ENCODE measurements around the gene FSIP1.

The FSIP1 gene

GRCh38 chr15:39792025-39792843 lies 9.6 kb upstream of the FSIP1 start:
- DNase-seq (ENCODE audit: low spot score), result no peak

GRCh38 chr15:39789736-39790135 lies 7.1 kb upstream of the FSIP1 start:
- no peak for DNase-seq (ENCODE audit: low spot score)

GRCh38 chr15:39788800-39789565 lies 6.3 kb upstream of the FSIP1 start:
- DNase-seq (ENCODE audit: low spot score), result no peak

- DNase-seq (ENCODE audit: low spot score), result no peak
These were observed 5.5 kb upstream of the FSIP1 start for GRCh38 chr15:39788108-39788507.

GRCh38 chr15:39787479-39787878 lies 4.8 kb upstream of the FSIP1 start:
- no peak for DNase-seq (ENCODE audit: low spot score)

- no peak for DNase-seq (ENCODE audit: low spot score)
These were observed 3.9 kb upstream of the FSIP1 start for GRCh38 chr15:39786447-39787056.

- DNase-seq (ENCODE audit: low spot score), result no peak
These were observed 3.2 kb upstream of the FSIP1 start for GRCh38 chr15:39785841-39786240.

GRCh38 chr15:39785139-39785538 lies 2.5 kb upstream of the FSIP1 start:
- DNase-seq (ENCODE audit: low spot score), result no peak

GRCh38 chr15:39784638-39785037 lies 2.0 kb upstream of the FSIP1 start:
- DNase-seq (ENCODE audit: low spot score), result no peak

- DNase-seq (ENCODE audit: low spot score), result no peak
These were observed 1.5 kb upstream of the FSIP1 start for GRCh38 chr15:39784125-39784524.

GRCh38 chr15:39783244-39783820 lies 691 bp upstream of the FSIP1 start:
- no peak for DNase-seq (ENCODE audit: low spot score)

GRCh38 chr15:39781967-39782302 lies 706 bp downstream of the FSIP1 start:
- DNase-seq (ENCODE audit: low spot score), result no peak

GRCh38 chr15:39781147-39781966 lies 1.3 kb downstream of the FSIP1 start:
- DNase-seq (ENCODE audit: low spot score), result no peak

- DNase-seq (ENCODE audit: low spot score), result no peak
These were observed 4.6 kb downstream of the FSIP1 start for GRCh38 chr15:39778021-39778420.

GRCh38 chr15:39777496-39777895 lies 5.1 kb downstream of the FSIP1 start:
- DNase-seq (ENCODE audit: low spot score), result no peak

GRCh38 chr15:39776068-39776467 lies 6.6 kb downstream of the FSIP1 start:
- DNase-seq (ENCODE audit: low spot score), result no peak

- DNase-seq (ENCODE audit: low spot score), result no peak
These were observed 7.9 kb downstream of the FSIP1 start for GRCh38 chr15:39774688-39775267.

GRCh38 chr15:39770748-39771689 lies 11.6 kb downstream of the FSIP1 start:
- DNase-seq (ENCODE audit: low spot score), result no peak

- no peak for DNase-seq (ENCODE audit: low spot score)
These were observed 14.7 kb downstream of the FSIP1 start for GRCh38 chr15:39767921-39768320.

- DNase-seq (ENCODE audit: low spot score), result no peak
These were observed 21.6 kb downstream of the FSIP1 start for GRCh38 chr15:39761006-39761405.
